SK-N-MC (cell line): ENCODE results near the gene AHRR.
"Not testable (repeated sequence)": the region's sequence is repeated elsewhere in the genome, so short reads cannot be mapped to it uniquely, and the experiment has no call there.

ENCODE experiments used
- EZH2 ChIP-seq: fragments of 200-600 bp; sonication (generic); IDR thresholded peaks from one replicate; pipeline ENCODE4 v1.6.1; 2017; ENCODE audit warnings: antibody characterized with exemption
- FOXP2 ChIP-seq: optimal IDR thresholded peaks from 2 replicates; pipeline ENCODE3; 2011; ENCODE audit warnings: mild to moderate bottlenecking, moderate library complexity; ENCODE audit not compliant: insufficient read depth; ENCODE audit errors: extremely low read length, control extremely low read depth

GRCh38 chr5:274346-274745 is 47.2 kb upstream of the AHRR start:
- TF ChIP-seq FOXP2, EZH2: not testable (repeated sequence)
